Fibroblast of mammary gland (primary cell): ENCODE data around the gene STAG2.

Experiments
- DNase-seq: peaks from one replicate; pipeline ENCODE4 v3.0.0-alpha.2; 2010; ENCODE audit warnings: low read depth
- H3K4me3 ChIP-seq: 2 replicates; pipeline ENCODE4 v1.5.1; 2011; ENCODE audit warnings: low read depth, mild to moderate bottlenecking, low read length, moderate library complexity; ENCODE audit not compliant: control insufficient read depth
- TF ChIP-seq, protein P1 (sequence below): conservative IDR thresholded peaks from 2 replicates; pipeline ENCODE4 v1.5.1; 2011; ENCODE audit warnings: low read depth, low read length, inconsistent platforms; ENCODE audit not compliant: control insufficient read depth, insufficient read depth

STAG2 gene

DNA sequence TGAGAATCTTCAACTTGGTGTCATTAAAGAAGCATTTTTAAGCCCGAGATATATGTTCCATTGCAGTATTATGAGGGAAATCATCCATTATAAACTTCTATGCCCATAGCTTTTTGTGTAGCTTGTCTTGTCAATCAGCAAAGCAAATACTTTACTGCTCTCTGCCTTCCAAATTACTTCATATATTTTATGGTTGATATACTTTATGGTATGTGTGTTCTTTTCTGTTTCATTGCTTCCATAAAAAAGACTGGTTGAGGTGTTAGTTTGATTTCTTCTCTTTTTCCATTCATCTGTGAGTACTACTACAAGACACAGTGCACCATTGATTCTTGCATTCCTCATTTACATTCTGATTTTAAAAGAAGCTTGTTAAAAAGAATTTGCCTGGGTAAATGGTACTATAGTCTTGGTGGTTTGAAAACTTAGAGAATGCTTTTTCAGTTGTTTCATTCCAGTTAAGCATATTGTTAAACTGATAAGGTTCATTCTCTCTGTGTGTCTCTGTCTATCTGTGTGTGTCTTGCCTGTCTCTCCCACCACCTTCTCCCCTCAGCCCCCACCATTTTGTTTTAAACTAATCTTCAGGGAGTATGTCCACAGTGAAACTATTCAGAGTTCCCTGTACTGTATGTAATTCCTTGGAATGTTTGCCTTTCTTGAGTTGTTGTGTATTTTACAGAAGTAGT is 27.1 kb downstream of the STAG2 start:
- TF ChIP-seq, protein P1, sequence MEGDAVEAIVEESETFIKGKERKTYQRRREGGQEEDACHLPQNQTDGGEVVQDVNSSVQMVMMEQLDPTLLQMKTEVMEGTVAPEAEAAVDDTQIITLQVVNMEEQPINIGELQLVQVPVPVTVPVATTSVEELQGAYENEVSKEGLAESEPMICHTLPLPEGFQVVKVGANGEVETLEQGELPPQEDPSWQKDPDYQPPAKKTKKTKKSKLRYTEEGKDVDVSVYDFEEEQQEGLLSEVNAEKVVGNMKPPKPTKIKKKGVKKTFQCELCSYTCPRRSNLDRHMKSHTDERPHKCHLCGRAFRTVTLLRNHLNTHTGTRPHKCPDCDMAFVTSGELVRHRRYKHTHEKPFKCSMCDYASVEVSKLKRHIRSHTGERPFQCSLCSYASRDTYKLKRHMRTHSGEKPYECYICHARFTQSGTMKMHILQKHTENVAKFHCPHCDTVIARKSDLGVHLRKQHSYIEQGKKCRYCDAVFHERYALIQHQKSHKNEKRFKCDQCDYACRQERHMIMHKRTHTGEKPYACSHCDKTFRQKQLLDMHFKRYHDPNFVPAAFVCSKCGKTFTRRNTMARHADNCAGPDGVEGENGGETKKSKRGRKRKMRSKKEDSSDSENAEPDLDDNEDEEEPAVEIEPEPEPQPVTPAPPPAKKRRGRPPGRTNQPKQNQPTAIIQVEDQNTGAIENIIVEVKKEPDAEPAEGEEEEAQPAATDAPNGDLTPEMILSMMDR = no peak
- no peak overlapping the region for H3K4me3 ChIP-seq
- no peak for DNase-seq

DNA sequence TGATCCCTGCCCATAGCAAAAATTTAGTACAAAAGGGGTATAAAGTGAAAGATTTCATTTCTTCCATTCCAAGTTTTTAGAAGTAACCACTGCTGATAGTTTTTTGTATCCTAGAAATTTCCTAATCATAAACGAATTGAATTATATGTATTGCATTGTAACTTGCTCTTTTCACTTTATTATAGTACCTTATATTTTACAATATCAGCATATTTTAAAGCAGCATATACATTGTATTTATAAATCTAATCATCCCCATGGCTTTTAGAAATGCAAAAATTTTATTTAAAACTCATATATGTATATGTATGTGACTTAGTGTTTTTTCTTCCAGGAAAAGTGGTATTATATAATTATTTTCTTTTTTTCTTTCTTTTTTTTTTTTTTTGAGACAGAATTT is 27.7 kb downstream of the STAG2 start:
- no peak for DNase-seq
- H3K4me3 ChIP-seq = no peak overlapping the region
- TF ChIP-seq, protein P1 = no peak

DNA sequence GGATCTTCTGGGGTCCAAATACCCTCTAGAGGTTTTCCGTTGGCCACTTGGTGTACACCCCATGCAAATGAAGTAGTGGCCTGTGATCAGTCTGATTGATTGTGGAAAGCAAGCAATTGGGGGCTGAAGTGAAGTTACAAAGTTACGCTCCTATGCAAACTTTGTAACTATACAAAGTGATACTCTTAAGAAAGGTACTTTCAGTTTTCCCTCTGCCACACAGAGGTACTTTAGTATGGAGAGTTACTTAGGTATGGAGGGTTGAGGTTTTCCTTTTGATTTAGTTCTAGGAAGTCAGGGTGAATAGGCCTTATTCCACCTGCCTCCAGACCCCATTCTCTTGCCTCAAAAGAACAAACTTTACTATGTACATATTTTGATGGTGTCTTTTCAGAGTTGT is 28.7 kb downstream of the STAG2 start:
- DNase-seq = no peak
- no peak overlapping the region for H3K4me3 ChIP-seq
- TF ChIP-seq, protein P1 = no peak

DNA sequence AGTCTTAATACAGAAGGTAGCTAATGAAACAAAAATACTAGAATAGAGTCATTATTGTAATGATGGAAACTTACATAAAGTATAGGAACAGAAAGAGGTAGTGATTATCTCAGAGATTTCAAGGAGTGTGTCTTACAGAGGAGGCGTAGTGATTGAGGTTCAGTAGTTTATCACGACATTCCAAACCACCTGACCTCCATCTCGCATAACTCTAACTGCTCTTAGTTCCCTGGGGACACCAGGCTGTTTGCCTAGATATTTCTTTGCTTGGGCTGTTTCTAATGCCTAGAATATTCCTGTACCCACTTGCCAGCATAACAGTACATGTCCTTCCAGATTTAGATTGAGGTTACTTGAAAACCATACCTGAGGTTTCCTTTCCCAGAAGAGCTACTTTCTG is 29.1 kb downstream of the STAG2 start:
- H3K4me3 ChIP-seq = no peak overlapping the region
- peak; percentile 18 for DNase-seq
- TF ChIP-seq, protein P1 = no peak

DNA sequence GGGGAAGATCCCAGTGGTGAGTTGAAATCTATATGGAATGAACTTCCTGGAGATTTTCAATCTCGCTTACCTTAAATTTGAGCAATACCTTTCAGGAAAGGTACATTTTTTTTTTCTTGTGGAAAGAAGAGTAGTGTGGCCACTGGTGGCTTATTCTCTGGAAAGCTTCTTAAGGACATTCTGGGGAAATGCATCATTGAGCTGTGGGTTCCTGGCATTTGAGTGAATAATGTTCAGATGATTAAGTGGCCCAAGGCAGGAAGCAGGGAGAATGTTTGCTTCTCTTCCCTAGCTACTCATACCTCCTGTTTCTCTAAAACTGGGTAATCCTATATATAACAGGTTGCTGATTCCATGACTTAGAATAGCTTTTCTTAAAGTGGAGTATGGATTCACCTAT is 31.8 kb downstream of the STAG2 start:
- no peak overlapping the region for H3K4me3 ChIP-seq
- DNase-seq = peak; percentile 78
- TF ChIP-seq, protein P1 = no peak

DNA sequence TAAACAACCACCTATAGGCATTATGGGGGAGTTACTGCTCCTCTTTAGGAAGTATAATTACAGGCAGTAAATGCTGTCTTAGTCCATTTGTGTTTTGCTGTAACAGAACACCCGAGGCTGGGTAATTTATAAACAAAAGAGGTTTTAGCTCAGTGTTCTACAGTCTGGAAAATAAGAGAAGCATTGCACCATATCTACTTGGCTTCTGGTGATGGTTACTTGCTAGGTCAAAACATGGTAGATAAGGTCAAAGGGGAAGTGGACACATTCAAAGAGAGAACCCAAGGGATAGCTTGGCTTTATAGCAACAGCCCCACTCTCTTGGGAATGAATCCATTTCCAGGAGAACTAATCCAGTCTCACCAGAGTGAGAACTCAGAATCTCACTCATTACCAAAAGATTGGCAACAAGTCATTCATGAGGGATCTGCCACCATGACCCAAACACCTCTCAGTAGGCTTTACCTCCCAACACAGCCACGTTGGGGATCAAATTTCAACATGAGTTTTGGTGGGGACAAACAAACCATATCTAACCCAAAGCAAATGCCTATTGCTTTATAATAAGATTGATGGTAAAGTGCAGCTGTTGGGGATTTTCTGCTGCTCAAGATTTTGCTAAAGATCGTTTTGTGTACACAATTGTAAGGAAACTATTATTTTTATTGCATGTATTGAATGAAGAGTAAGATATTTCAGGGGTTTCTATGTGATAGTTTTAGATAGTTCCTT is 32.6 kb downstream of the STAG2 start:
- no peak overlapping the region for H3K4me3 ChIP-seq
- TF ChIP-seq, protein P1 = no peak
- no peak for DNase-seq

DNA sequence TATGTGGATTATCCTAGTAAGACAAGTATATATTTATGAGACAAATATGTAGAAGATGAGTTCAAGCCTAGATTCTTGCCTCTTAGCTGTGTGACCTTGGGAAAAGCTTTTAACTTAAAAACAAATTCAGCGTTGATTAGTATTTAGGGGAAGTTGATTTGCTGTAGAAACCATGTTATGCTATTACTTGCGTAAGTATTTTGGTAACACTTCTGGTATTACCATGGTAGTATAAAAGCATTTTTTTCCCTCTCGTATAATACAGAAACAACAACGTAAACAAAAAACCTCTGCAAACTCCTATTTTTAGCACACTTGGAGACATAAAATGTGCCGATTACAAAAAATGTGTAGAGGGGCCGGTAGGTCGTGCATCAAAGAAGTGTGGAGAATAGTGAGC is 33.2 kb downstream of the STAG2 start:
- TF ChIP-seq, protein P1 = no peak
- DNase-seq = no peak

More for the DNA sequence above, 33.2 kb downstream of the STAG2 start:
- no peak overlapping the region for H3K4me3 ChIP-seq
